ENCODE measurements around the gene KIF18B. TPM values are rescaled to one million over a fixed set of nuclear protein-coding genes. Genes with fewer than 3 reads are reported as not detected.

Gene KIF18B
- total and polyA plus RNA-seq, 2 of the 13 experiments (the other 11 are each of a cell fraction or from before 2014, with no cell fraction given), result 15.2 to 15.3 TPM

DNA sequence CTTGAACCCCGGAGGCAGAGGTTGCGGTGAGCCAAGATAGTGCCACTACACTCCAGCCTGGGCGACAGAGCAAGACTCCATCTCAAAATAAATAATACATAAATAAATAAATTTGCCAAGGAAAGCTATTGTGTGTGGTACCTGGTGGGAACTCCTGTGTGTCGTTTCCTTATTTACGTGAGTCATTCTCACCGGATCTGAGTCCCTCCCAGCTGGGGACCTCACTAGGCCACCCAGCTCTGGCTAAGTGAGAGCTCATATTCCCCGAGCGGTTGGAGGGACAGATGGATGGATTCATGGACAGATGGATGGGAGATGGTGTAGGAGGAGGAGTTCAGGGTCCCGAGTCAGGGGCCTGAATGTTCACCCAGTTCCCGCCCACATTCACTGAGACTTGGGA lies 43.4 kb upstream of the KIF18B start:
- no peaks in the 10 kb centered on the region for H4K20me1 ChIP-seq (ENCODE audit: insufficient read depth, low read length)
- TF ChIP-seq TFE3 (CRISPR knock-in tag; IDR thresholded peaks at IDR 0.05) (no peak), ZKSCAN8 (CRISPR knock-in tag; IDR thresholded peaks at IDR 0.05; ENCODE audit: borderline replicate concordance) (no peak)
- intact Hi-C loops (cut with micrococcal nuclease; ENCODE audit: unreplicated experiment), result no loop called here
- POLR2A ChIA-PET, result interaction anchor here (0.8 to 1.3 kb wide), 3 partner anchors 9 to 71 kb away, joined by 3 read pairs; partner anchors contain the start of gene NMT1
- H3K9me3 ChIP-seq (ENCODE audit: low read length), result no peaks in the 10 kb centered on the region
- WGBS (ENCODE audit: low lambda C conversion rate), result 42% methylated on average over 8 of the region's 10 CpGs
- H3K4me3 ChIP-seq (replicated peaks in 1 of 3; ENCODE audit: insufficient read depth in 1 of 3, low read depth in 2 of 3, low read length in 3 of 3), result no peak overlapping the region
- in situ Hi-C loops (cut with HindIII; ENCODE audit: extremely low pct_ligation_motif_present, low pct_unique_long_range_greater_than_20kb), result no loop called here
- DNase-seq (ENCODE audit: low spot score) (no peak), ATAC-seq (no peak), FAIRE-seq (no peak)
- H3K36me3 ChIP-seq (replicated peaks in 1 of 2; ENCODE audit: control insufficient read depth in 1 of 2, insufficient read depth in 2 of 2, low read length in 2 of 2), result no peaks in the 10 kb centered on the region
- H3K4me2 ChIP-seq (ENCODE audit: low read depth, low read length), result no peak overlapping the region
- no peak overlapping the region for H3K9ac ChIP-seq (ENCODE audit: insufficient read depth, low read depth, low read length)
- H3K27me3 ChIP-seq (ENCODE audit: control insufficient read depth in 1 of 2, insufficient read depth in 2 of 2, low read length in 2 of 2), result peaks cover 12 to 59% of the 10 kb centered on the region in 2 experiments; a peak in 4 of 5 replicates
- H2AFZ ChIP-seq (ENCODE audit: low read length), result no peak overlapping the region
- H3K27ac ChIP-seq (ENCODE audit: extremely low read length, insufficient read depth, low read length), result no peak overlapping the region
- no TSS peak for BruUV-seq (replicated peaks)
- no peaks in the 10 kb centered on the region for H3K79me2 ChIP-seq (ENCODE audit: insufficient read depth, low read length)
- H3K4me1 ChIP-seq (ENCODE audit: insufficient read depth, low read length), result no peaks in the 10 kb centered on the region
- CTCF ChIA-PET (ENCODE audit: low intra/inter-chr PET ratio, low total read pairs), result no interaction called here

DNA sequence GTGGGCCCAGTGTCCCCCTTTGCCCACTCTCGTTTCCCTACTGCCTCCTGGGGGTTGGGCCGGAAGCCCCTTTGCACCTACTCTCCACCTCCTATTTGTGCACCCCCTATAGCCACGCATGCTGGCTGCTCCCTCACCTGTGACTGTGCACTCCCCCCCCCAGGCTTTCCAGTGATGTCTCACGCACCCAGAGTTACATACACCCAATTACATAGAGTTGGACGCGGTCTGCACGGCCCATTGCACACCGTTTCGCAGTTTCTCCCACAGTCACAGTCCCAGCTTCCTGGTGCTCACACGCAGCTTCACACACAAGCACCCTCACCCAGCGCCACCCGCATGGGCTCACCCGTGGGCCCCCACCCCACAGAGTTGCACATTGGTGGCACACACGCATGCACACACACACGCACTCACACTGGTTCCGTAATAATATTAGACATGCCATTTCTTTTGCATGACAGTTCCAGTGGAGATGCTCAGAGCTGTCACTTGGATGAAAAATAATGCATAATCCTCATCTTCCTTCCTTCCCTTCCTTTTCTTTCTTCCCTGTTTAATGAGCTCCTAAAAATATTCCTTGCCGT lies 42.1 kb upstream of the KIF18B start:
- Histone ChIP-seq H3K27me3 (ENCODE audit: control insufficient read depth in 1 of 2, insufficient read depth in 2 of 2, low read length in 2 of 2) (peaks cover 9 to 49% of the 10 kb centered on the region in 2 experiments; a peak in 4 of 5 replicates), H3K4me1 (ENCODE audit: insufficient read depth, low read length) (no peaks in the 10 kb centered on the region), H3K4me2 (ENCODE audit: low read depth, low read length) (no peak overlapping the region), H3K4me3 (replicated peaks in 1 of 3; ENCODE audit: insufficient read depth in 1 of 3, low read depth in 2 of 3, low read length in 3 of 3) (no peak overlapping the region), H4K20me1 (ENCODE audit: insufficient read depth, low read length) (no peaks in the 10 kb centered on the region), H3K9ac (ENCODE audit: insufficient read depth, low read depth, low read length) (no peak overlapping the region), H3K79me2 (ENCODE audit: insufficient read depth, low read length) (no peaks in the 10 kb centered on the region), H3K36me3 (replicated peaks in 1 of 2; ENCODE audit: control insufficient read depth in 1 of 2, insufficient read depth in 2 of 2, low read length in 2 of 2) (no peaks in the 10 kb centered on the region), H3K9me3 (ENCODE audit: low read length) (no peaks in the 10 kb centered on the region), H3K27ac (ENCODE audit: extremely low read length, insufficient read depth, low read length) (no peak overlapping the region), H2AFZ (ENCODE audit: low read length) (no peak overlapping the region)
- 62% methylated on average over 17 of the region's 17 CpGs for WGBS (ENCODE audit: low lambda C conversion rate)
- no peak for TF ChIP-seq ZNF740 (CRISPR knock-in tag; IDR thresholded peaks at IDR 0.05)
- TF ChIP-seq GABPA (IDR thresholded peaks at IDR 0.05; ENCODE audit: low read depth, low read length), result peak; percentile 7; the same call in 1 of the 2 replicates
- no peak for TF ChIP-seq GABPA (CRISPR knock-in tag; IDR thresholded peaks at IDR 0.05; ENCODE audit: low read depth)
- no peak for TF ChIP-seq ZSCAN25 (CRISPR knock-in tag; IDR thresholded peaks at IDR 0.05)
- no peak for ATAC-seq
- CTCF ChIA-PET (ENCODE audit: low intra/inter-chr PET ratio, low total read pairs), result no interaction called here
- POLR2A ChIA-PET, result no interaction called here
- no peak for DNase-seq (ENCODE audit: low spot score)
- BruUV-seq (replicated peaks), result no TSS peak
- FAIRE-seq, result no peak
- in situ Hi-C loops (cut with HindIII; ENCODE audit: extremely low pct_ligation_motif_present, low pct_unique_long_range_greater_than_20kb) (no loop called here), intact Hi-C loops (cut with micrococcal nuclease; ENCODE audit: unreplicated experiment) (no loop called here)
